Inferior parietal cortex (tissue), 1 donor: Measurements from ENCODE around the gene GPR141.
A peak's percentile ranks its signal among the peaks of the same experiment; 100 is the strongest.

Experiments
- DNase-seq: peaks from one replicate; pipeline ENCODE4 v3.0.0-alpha.2; 2016; ENCODE audit errors: extremely low spot score

Gene GPR141

GRCh38 chr7:37683246-37684120 is at the start of gene GPR141:
TSS of gene GPR141 (plus strand) at chr7:37683766. CDS start at chr7:37740394, 56,628 bp downstream.
- no peak for DNase-seq

DNA sequence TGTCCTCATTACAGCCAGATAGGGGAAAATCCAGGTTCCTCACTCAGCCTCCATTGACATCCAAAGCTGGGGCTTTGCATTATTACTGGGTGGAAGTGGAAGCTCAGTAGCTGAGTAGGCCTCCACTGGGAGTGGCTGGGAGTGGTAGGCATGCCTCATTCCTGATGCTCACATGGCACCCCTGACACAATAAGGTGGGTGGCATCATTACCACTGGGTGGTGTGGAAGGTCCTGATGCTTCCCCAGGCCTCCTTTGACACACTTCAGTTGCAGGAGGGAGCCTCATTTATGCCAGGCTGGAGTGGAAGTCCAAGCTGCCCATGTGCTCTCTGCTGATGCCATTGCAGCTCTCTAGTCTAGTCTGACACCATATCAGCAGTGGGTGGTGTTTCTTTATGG is 48.2 kb upstream of the GPR141 start:
- DNase-seq, result no peak

DNA sequence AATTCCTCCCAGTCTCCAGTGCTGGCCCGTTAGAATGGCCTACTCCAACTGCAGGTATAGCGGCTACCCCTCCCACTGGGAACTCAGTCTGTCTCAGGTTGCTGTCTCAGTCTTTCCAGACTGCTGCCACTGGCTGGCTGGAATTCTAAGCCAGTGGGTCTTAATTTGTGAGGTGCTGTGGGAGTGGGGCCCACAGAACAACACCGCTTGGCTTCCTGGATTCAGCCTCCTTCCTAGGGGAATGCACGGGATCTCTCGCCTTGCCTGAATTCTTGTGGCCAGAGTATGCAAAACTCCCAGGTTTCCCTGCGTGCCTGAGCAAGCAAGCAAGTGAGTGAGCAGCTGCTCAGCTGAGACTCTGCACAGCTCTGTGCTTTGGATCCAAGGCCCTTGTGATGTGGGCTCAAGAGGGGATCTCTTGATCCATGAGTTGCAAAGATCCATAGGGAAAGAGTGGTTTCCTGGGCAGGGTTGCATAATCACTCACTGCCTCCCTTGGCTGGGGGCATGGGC is 41.5 kb upstream of the GPR141 start:
- no peak for DNase-seq

DNA sequence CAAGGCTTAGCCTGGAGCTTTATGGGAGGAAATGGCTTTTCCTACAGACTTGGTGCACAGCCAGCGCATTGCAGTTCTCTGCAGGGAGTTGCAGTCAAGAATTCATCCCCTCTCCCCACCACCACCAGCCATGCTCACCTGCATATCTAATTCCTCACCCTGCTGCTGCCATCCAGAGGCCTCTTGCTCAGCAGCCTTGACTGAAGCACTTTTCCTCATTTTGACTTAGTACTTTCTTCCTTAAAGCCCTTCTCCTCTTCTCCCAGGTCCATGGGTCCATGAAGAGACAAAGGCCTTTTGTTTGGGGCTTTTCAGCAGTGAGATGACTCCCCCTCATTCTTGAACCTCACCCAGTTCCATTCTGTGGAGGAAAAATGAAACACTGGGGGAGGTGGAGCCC is 39.7 kb upstream of the GPR141 start:
- no peak for DNase-seq

DNA sequence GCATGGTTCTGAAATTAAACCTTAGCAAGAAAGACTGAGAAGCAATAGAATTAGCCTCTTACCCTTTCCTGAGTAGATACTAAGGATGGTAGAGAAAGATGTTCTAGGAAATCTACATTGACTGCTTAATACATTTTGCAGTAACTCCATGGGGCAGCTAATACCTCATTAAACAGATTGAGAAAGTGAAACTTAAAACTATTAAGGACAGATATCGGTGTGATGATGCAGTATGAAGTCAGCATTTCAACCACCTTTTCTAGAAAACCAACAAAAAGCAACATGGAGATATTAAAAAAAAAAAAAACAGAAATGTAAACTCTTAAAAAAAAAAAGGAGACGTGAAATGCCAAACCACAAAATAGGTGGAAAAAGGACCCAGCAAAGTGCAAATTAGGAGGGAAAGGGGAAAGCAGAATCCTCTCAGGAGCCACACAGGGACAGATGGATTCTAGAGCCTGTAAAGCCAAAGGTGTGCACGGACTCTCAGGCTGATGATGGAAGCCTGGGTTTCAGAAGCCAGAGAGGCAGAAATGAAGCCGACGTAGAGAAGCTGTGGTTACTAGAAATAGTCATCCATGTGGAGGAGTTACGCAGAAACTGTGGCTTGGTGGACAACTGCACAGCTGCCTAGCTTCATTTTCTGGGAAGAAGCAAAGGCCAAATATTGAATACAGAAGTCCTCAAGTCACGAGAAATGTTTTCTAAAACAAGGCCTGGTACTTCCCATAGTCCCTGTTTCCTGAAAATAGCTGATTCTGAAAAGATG is 38.1 kb upstream of the GPR141 start:
- DNase-seq, result no peak

- DNase-seq, result no peak
These were observed 26.5 kb upstream of the GPR141 start for GRCh38 chr7:37656913-37657530.

DNA sequence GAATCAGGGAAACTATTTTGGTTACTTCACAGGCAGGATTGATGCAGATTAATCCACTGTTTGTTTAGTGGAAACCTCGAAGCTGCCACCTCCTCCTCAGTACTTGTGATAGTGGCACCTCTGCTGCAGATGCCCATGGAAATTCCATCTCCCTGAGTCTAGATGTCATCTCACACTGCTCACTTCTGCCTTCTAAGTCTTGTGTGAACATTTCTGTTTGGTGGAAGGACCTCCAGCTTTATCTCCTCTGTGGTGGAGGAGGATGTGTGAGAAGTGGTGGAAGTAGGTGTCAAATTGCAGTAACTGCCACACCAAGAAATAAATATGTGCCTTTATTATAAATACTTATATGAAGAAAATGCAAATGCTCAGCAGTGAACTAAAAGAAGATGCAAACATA is 25.8 kb upstream of the GPR141 start:
- no peak for DNase-seq

GRCh38 chr7:37659971-37660565 is 23.5 kb upstream of the GPR141 start:
- DNase-seq, result no peak

GRCh38 chr7:37660614-37661013 is 23.0 kb upstream of the GPR141 start:
- DNase-seq, result no peak

DNA sequence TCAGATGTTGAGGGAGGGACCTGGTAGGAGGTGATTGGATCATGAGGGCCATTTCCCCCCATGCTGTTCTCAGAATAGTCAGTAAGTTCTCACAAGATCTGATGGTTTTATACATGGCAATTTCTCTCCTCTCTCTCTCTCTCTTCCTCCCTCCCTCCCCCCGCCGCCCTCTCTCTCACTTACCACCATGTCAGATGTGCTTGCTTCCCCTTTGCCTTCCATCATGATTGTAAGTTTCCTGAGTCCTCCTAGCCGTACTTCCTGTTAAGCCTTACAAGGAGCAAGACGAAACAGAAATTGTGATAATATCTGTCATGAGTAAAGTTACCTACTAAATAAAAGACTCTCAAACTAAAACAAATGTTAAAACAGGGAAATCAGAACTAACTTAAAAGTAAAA is 19.9 kb upstream of the GPR141 start:
- DNase-seq, result no peak

- DNase-seq, result no peak
These were observed 18.1 kb upstream of the GPR141 start for GRCh38 chr7:37665352-37666022.

DNA sequence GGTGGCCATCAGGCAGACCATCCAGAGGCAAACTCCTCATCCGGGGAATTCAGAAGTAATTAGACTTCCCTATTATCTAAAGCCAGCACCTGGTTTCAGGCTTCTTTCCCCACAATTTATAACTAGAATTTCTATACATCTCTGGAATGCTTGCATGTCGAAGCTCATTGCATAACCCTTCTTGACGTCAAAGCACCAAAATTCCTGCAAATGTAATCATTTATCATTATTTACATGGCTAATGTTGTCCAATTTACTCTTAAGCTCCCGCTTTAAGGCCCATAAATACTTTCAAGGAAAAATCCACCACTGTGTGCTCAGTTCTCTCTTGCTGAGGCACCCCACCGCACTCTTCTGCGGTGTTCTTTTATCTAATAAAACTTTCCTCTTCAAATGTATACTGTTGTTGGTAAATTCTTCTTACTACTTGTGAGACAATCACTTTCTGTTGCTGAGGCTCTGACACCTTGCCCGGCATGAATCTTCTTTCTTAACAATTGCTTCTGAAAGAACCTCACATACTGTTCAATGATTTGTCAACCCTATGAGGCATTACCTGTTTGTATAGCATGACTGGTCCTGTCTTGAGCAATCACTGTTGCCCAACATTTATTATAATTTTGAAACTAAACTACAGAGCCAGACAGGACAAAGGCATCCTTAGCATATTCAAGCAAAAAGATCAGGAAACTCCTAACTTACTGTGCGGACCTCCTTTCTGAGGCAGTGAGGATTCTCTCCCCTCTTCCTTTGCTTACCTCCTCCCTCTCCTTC is 17.4 kb upstream of the GPR141 start:
- DNase-seq, result no peak

GRCh38 chr7:37669818-37670217 is 13.7 kb upstream of the GPR141 start:
- no peak for DNase-seq

DNA sequence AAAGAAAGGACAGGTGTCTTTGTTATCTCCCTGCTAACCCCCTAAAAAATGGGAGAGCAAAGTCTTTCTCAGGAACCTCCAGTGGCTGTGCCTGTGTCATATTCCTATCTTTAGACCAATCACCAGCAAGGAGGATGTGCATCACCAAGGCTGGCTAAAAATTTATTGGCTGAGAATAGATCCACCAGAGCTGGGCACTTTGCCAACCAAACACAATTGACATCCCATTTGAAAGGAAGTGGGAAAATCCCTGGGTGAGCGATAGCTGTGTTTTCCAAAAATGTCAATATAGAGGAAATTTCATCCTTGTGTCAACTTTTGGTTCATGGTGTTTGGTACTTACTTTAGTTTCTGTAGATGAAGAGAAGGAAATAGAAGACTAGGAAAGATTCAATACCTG is 13.1 kb upstream of the GPR141 start:
- DNase-seq, result no peak

GRCh38 chr7:37671876-37672275 is 11.7 kb upstream of the GPR141 start:
- DNase-seq, result no peak

DNA sequence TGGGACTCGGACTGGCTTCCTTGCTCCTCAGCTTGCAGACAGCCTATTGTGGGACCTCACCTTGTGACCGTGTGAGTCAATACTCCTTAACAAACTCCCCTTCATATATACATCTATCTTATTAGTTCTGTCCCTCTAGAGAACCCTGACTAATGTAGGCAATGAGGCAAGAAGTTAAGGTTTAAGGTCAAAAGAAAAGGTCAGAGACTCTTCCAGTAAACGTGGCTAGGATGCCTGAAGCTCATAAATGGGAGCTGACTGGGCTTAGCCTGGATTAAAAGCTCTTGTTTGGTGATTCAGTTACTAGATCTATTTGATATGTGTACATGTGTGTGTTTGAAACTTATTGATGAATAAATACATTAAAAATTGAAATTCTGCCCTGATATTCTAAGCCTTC is 10.6 kb upstream of the GPR141 start:
- no peak for DNase-seq

DNA sequence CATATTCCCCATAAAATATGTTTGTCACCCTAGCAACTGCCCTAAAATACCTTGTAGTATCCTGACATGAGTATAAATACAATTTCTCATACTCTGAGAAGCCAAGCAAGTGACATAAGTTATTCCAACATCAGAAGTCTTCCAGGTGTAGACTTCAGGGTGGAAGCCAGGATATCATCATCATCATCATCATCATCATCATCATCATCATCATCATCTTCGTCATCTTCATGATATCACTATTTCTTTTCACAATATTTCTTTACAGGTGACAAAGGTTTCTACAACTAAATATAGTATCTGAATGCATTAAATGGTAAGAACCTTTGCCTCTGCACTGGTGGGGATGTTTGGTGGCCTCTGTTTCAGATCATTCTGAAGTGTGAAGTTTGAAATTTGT is 10.0 kb upstream of the GPR141 start:
- no peak for DNase-seq

GRCh38 chr7:37674531-37674930 is 9.0 kb upstream of the GPR141 start:
- DNase-seq, result peak; percentile 7

- no peak for DNase-seq
These were observed 7.8 kb upstream of the GPR141 start for GRCh38 chr7:37675749-37676148.

DNA sequence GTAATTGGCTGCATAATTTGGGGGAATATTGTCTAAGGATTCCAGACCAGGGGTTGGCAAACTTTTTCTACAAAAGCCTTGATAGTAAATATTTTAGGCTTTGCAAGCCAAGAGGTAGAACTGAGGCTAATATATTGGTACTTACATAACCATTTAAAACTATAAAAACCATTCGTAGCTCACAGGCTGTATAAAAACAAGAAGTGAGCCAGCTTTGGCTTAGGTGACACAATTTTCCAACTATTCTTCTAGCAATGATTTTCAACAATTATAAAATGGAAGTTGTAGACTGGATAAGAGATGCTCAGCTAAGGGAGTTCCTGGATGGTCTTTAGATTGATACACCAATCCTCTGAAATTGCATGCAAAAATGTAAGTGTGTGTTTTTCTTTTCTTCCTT is 1.4 kb downstream of the GPR141 start:
- DNase-seq, result no peak
